HepG2 (cell line): Measurements from ENCODE around the gene ARHGAP10. TPM values are rescaled to one million over a fixed set of nuclear protein-coding genes. Genes with fewer than 3 reads are reported as not detected.

ENCODE experiments used
- CTCF ChIP-seq: sonication (generic); formaldehyde crosslinking; IDR thresholded peaks from 2 replicates; pipeline ENCODE4 v1.5.0; 2020; ENCODE audit warnings: mild to moderate bottlenecking, missing genetic modification reagents, moderate library complexity
- EEA1 ChIP-seq: sonication (generic); formaldehyde crosslinking; IDR thresholded peaks from 2 replicates; pipeline ENCODE4 v1.5.1; 2020; ENCODE audit warnings: mild to moderate bottlenecking, missing genetic modification reagents, borderline replicate concordance
- ESRRA ChIP-seq: sonication (generic); formaldehyde crosslinking; IDR thresholded peaks from 2 replicates; pipeline ENCODE4 v1.5.1; 2020; ENCODE audit warnings: mild to moderate bottlenecking, low read depth, missing genetic modification reagents
- HNF4A ChIP-seq: sonication (generic); formaldehyde crosslinking; IDR thresholded peaks from 2 replicates; pipeline ENCODE4 v1.4.0; 2020; ENCODE audit warnings: missing genetic modification reagents
- HOXA7 ChIP-seq: sonication (generic); formaldehyde crosslinking; IDR thresholded peaks from 2 replicates; pipeline ENCODE4 v1.8.1; 2022; ENCODE audit warnings: mild to moderate bottlenecking, missing genetic modification reagents, moderate library complexity
- KAT8 ChIP-seq: IDR thresholded peaks from 2 replicates; pipeline ENCODE4 v1.6.1; 2016; ENCODE audit warnings: missing genetic modification reagents, missing compliant biosample characterization
- MED1 ChIP-seq: sonication (generic); formaldehyde crosslinking; IDR thresholded peaks from 2 replicates; pipeline ENCODE4 v1.4.0; 2020; ENCODE audit warnings: missing genetic modification reagents
- NFATC3 ChIP-seq: sonication (generic); formaldehyde crosslinking; IDR thresholded peaks from 2 replicates; pipeline ENCODE4 v1.5.1; 2020; ENCODE audit warnings: mild to moderate bottlenecking, missing genetic modification reagents
- RAD51 ChIP-seq: fragments of 450-650 bp; IDR thresholded peaks from 2 replicates; pipeline ENCODE4 v1.6.1; 2016; ENCODE audit warnings: borderline replicate concordance
- REXO4 ChIP-seq: sonication (generic); formaldehyde crosslinking; IDR thresholded peaks from 2 replicates; pipeline ENCODE4 v1.8.0; 2022; ENCODE audit warnings: missing genetic modification reagents, mild to moderate bottlenecking, borderline replicate concordance
- ZKSCAN8 ChIP-seq: IDR thresholded peaks from 2 replicates; pipeline ENCODE4 v1.6.1; 2016; ENCODE audit warnings: borderline replicate concordance, missing genetic modification reagents, missing compliant biosample characterization
- ZMYM4 ChIP-seq: sonication (generic); formaldehyde crosslinking; IDR thresholded peaks from 2 replicates; pipeline ENCODE4 v1.8.1; 2023; ENCODE audit warnings: mild to moderate bottlenecking, missing genetic modification reagents
- ZNF383 ChIP-seq: sonication (generic); formaldehyde crosslinking; IDR thresholded peaks from 2 replicates; pipeline ENCODE4 v1.4.0; 2020; ENCODE audit warnings: missing genetic modification reagents, mild to moderate bottlenecking, borderline replicate concordance
- ZNF501 ChIP-seq: sonication (generic); formaldehyde crosslinking; IDR thresholded peaks from 2 replicates; pipeline ENCODE4 v1.5.1; 2020; ENCODE audit warnings: mild to moderate bottlenecking, moderate library complexity, missing genetic modification reagents
- polyA plus RNA-seq, 8 experiments: library from polyadenylated mRNA; depleted of rRNA in 3 of 8; stranded (reverse) in 7 of 8; unstranded in 1 of 8; fragments of >200 nt; fragmentation: Illumina TruSeq in 4 of 8; extraction: Trizol in 4 of 8; gene quantifications; 2 replicates each; pipeline versions ENCODE4 v1.2.1 to v1.2.3, GENCODE V29; 2011 to 2016; ENCODE audit warnings: low read depth in 4 of 8, missing spikeins in 1 of 8, mixed read lengths in 1 of 8; ENCODE audit not compliant: insufficient read depth in 1 of 8
- total RNA-seq, 5 experiments: library from RNA; depleted of rRNA; stranded (reverse); fragments of >200 nt; fragmentation: Illumina TruSeq; extraction: Trizol; gene quantifications; 2 replicates each; pipeline ENCODE4 v1.2.3, GENCODE V29; 2016; ENCODE audit warnings: low read depth in 1 of 5
- TF ChIP-seq, protein P1 (sequence below), 2 experiments: sonication (generic) in 1 of 2; formaldehyde crosslinking in 1 of 2; IDR thresholded peaks; 2 replicates each; pipeline versions ENCODE4 v1.6.1 to v1.9.0; 2014 to 2022; ENCODE audit warnings: antibody characterized with exemption in 1 of 2, borderline replicate concordance in 1 of 2, inconsistent platforms in 1 of 2, low read depth in 1 of 2, missing genetic modification reagents in 1 of 2
- TF ChIP-seq, protein P2 (sequence below): sonication (generic); formaldehyde crosslinking; IDR thresholded peaks from 2 replicates; pipeline ENCODE4 v1.4.0; 2020; ENCODE audit warnings: missing genetic modification reagents
- TF ChIP-seq, protein P3 (sequence below): sonication (generic); formaldehyde crosslinking; IDR thresholded peaks from 2 replicates; pipeline ENCODE4 v1.5.0; 2020; ENCODE audit warnings: mild to moderate bottlenecking, missing genetic modification reagents, borderline replicate concordance

The ARHGAP10 gene
- total and polyA plus RNA-seq, 2 of the 13 experiments (the other 11 are each of a cell fraction or from before 2014, with no cell fraction given): 0.45 to 1.6 TPM

DNA sequence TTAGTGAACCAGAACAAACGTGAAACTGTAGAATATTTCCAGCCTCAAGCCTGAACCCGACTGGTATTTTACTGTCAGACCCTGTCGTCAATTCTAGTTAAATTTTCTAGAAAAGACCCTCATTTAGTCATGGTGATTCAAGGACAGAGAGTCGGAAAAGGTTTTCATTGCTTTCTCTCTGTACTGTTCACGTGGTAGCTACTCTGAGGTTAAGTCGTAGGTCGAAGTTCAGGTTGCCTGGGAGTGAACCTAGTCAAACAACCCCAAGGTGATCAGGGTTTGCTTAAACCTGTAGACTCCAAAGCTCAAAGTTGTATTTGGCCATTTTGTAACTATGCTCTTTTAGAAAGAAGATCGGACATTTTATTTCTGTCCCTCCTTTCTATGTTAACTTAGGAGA is 283.6 kb downstream of the ARHGAP10 start (continued):
- TF ChIP-seq, protein P1, sequence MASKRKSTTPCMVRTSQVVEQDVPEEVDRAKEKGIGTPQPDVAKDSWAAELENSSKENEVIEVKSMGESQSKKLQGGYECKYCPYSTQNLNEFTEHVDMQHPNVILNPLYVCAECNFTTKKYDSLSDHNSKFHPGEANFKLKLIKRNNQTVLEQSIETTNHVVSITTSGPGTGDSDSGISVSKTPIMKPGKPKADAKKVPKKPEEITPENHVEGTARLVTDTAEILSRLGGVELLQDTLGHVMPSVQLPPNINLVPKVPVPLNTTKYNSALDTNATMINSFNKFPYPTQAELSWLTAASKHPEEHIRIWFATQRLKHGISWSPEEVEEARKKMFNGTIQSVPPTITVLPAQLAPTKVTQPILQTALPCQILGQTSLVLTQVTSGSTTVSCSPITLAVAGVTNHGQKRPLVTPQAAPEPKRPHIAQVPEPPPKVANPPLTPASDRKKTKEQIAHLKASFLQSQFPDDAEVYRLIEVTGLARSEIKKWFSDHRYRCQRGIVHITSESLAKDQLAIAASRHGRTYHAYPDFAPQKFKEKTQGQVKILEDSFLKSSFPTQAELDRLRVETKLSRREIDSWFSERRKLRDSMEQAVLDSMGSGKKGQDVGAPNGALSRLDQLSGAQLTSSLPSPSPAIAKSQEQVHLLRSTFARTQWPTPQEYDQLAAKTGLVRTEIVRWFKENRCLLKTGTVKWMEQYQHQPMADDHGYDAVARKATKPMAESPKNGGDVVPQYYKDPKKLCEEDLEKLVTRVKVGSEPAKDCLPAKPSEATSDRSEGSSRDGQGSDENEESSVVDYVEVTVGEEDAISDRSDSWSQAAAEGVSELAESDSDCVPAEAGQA (IDR thresholded peaks at IDR 0.05; ENCODE audit: low read depth): no peak
- TF ChIP-seq, protein P1 (CRISPR knock-in tag; IDR thresholded peaks at IDR 0.05; ENCODE audit: borderline replicate concordance): no peak
- TF ChIP-seq, protein P2, sequence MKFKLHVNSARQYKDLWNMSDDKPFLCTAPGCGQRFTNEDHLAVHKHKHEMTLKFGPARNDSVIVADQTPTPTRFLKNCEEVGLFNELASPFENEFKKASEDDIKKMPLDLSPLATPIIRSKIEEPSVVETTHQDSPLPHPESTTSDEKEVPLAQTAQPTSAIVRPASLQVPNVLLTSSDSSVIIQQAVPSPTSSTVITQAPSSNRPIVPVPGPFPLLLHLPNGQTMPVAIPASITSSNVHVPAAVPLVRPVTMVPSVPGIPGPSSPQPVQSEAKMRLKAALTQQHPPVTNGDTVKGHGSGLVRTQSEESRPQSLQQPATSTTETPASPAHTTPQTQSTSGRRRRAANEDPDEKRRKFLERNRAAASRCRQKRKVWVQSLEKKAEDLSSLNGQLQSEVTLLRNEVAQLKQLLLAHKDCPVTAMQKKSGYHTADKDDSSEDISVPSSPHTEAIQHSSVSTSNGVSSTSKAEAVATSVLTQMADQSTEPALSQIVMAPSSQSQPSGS (CRISPR knock-in tag): no peak
- no peak for TF ChIP-seq MED1
- TF ChIP-seq NFATC3 (CRISPR knock-in tag): no peak
- no peak for TF ChIP-seq HOXA7 (CRISPR knock-in tag)
- no peak for TF ChIP-seq ZKSCAN8 (CRISPR knock-in tag)
- TF ChIP-seq HNF4A (CRISPR knock-in tag): peak; percentile 81
- 0 out of 2 replicates have a peak, but pooled peaks have one; percentile 13 for TF ChIP-seq KAT8 (CRISPR knock-in tag)
- no peak for TF ChIP-seq CTCF (CRISPR knock-in tag)
- no peak for TF ChIP-seq REXO4 (CRISPR knock-in tag)
- TF ChIP-seq ZNF383 (CRISPR knock-in tag): no peak
- TF ChIP-seq ZNF501: no peak
- TF ChIP-seq, protein P3, sequence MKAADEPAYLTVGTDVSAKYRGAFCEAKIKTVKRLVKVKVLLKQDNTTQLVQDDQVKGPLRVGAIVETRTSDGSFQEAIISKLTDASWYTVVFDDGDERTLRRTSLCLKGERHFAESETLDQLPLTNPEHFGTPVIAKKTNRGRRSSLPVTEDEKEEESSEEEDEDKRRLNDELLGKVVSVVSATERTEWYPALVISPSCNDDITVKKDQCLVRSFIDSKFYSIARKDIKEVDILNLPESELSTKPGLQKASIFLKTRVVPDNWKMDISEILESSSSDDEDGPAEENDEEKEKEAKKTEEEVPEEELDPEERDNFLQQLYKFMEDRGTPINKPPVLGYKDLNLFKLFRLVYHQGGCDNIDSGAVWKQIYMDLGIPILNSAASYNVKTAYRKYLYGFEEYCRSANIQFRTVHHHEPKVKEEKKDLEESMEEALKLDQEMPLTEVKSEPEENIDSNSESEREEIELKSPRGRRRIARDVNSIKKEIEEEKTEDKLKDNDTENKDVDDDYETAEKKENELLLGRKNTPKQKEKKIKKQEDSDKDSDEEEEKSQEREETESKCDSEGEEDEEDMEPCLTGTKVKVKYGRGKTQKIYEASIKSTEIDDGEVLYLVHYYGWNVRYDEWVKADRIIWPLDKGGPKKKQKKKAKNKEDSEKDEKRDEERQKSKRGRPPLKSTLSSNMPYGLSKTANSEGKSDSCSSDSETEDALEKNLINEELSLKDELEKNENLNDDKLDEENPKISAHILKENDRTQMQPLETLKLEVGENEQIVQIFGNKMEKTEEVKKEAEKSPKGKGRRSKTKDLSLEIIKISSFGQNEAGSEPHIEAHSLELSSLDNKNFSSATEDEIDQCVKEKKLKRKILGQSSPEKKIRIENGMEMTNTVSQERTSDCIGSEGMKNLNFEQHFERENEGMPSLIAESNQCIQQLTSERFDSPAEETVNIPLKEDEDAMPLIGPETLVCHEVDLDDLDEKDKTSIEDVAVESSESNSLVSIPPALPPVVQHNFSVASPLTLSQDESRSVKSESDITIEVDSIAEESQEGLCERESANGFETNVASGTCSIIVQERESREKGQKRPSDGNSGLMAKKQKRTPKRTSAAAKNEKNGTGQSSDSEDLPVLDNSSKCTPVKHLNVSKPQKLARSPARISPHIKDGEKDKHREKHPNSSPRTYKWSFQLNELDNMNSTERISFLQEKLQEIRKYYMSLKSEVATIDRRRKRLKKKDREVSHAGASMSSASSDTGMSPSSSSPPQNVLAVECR (CRISPR knock-in tag): no peak
- TF ChIP-seq EEA1 (CRISPR knock-in tag): no peak
- TF ChIP-seq ZMYM4: peak; percentile 43
- TF ChIP-seq ESRRA (CRISPR knock-in tag): no peak
- no peak for TF ChIP-seq RAD51
